Measurements from ENCODE around the gene CBLIF. TPM values are rescaled to one million over a fixed set of nuclear protein-coding genes. Genes with fewer than 3 reads are reported as not detected.

The CBLIF gene
- total RNA-seq, 2 donors from 2014 or later = not detected

DNA sequence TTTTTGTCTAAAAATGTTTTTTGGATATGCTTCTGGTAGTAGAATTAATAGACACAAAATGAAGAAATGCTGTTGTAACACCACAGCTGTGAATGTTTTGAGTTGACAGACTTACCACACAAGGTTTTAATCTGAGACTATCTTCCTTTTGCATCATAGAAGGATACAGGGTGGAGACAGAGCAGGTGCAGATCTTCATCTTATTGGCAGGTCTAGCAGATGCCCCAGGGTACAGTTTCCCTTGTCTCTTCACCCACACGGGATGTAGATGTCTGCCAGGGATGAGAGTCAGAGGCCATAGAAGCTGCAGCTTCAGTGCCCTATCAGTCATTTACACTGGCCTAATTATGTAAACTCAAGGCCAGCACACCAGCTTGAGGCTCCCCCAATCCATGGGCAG, 34.3 kb upstream of the CBLIF start:
- Histone ChIP-seq H3K27me3 (replicated peaks; ENCODE audit: insufficient read depth) (no peaks in the 10 kb centered on the region), H3K27ac (no peak overlapping the region), H3K36me3 (no peaks in the 10 kb centered on the region), H3K4me3 (no peak overlapping the region), H3K4me1 (replicated peaks) (no peaks in the 10 kb centered on the region), H3K9me3 (no peaks in the 10 kb centered on the region)
- TF ChIP-seq POLR2A (IDR thresholded peaks at IDR 0.05) (no peak), POLR2AphosphoS5 (IDR thresholded peaks at IDR 0.05) (no peak)
- TF ChIP-seq, protein P1, sequence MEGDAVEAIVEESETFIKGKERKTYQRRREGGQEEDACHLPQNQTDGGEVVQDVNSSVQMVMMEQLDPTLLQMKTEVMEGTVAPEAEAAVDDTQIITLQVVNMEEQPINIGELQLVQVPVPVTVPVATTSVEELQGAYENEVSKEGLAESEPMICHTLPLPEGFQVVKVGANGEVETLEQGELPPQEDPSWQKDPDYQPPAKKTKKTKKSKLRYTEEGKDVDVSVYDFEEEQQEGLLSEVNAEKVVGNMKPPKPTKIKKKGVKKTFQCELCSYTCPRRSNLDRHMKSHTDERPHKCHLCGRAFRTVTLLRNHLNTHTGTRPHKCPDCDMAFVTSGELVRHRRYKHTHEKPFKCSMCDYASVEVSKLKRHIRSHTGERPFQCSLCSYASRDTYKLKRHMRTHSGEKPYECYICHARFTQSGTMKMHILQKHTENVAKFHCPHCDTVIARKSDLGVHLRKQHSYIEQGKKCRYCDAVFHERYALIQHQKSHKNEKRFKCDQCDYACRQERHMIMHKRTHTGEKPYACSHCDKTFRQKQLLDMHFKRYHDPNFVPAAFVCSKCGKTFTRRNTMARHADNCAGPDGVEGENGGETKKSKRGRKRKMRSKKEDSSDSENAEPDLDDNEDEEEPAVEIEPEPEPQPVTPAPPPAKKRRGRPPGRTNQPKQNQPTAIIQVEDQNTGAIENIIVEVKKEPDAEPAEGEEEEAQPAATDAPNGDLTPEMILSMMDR (IDR thresholded peaks at IDR 0.05) = no peak
- no peak for DNase-seq (ENCODE audit: low spot score)
- 54% methylated on average over 1 of the region's 1 CpG for WGBS
- intact Hi-C loops (cut with DNase I) = no loop called here

DNA sequence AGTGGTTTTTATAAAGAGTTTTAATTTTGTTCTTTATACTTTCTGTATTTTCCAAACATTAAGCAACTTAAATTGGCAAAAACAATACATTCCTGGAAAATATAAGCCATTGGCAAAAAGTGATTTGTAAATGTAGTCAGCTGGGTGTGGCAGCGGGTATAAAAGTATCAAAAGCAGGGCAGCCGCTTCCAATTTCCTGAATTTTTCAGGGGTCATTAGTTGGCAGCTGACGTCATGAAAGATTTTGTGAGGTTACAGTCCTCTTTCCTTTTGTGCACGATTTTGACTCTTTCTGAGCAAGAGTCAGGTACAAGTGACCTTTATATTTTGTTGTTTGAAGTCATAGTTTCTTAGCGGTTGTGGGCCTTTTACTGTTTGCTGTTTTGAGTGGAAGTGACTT, 33.3 kb upstream of the CBLIF start, which contains the start of gene OOSP3:
Gene OOSP3 (plus strand): TSS at position 208 of the 400 bp plus-strand sequence. CDS start 27 bp downstream, at position 235.
- DNase-seq (ENCODE audit: low spot score) = no peak
- no peaks in the 10 kb centered on the region for H3K27me3 ChIP-seq (replicated peaks; ENCODE audit: insufficient read depth)
- H3K27ac ChIP-seq = no peak within 1 kb of the TSS
- no peaks in the 10 kb centered on the region for H3K4me1 ChIP-seq (replicated peaks)
- H3K9me3 ChIP-seq = no peaks in the 10 kb centered on the region
- intact Hi-C loops (cut with DNase I) = no loop called here
- no peak for TF ChIP-seq POLR2A (IDR thresholded peaks at IDR 0.05)
- no peak within 1 kb of the TSS for H3K4me3 ChIP-seq
- no peaks in the 10 kb centered on the region for H3K36me3 ChIP-seq
- 70% methylated on average over 5 of the region's 5 CpGs for WGBS

DNA sequence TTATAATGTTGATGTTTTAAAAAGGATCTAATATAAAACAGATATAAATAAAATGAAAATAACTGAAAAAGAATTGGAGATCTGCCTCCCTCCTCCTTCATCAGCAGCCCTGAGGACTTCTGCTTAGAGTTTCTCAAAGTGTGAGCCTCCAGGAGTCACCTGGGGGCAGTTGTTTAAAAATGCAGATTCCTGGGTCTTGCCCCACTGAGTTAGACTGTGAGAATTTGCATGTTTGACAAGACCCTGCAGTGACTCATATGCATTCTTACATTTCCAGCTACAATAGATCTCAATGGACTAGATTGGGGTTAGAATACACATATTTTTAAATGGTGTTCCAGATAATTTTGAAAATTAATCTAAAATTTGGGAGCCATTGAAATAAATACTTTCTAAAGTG, 32.5 kb upstream of the CBLIF start:
- TF ChIP-seq, protein P1 (IDR thresholded peaks at IDR 0.05) = no peak
- TF ChIP-seq POLR2A (IDR thresholded peaks at IDR 0.05) (no peak), POLR2AphosphoS5 (IDR thresholded peaks at IDR 0.05) (no peak)
- Histone ChIP-seq H3K4me1 (replicated peaks) (no peaks in the 10 kb centered on the region), H3K4me3 (no peak overlapping the region), H3K27me3 (replicated peaks; ENCODE audit: insufficient read depth) (no peaks in the 10 kb centered on the region), H3K27ac (no peak overlapping the region), H3K36me3 (no peaks in the 10 kb centered on the region), H3K9me3 (no peaks in the 10 kb centered on the region)
- no peak for DNase-seq (ENCODE audit: low spot score)
- intact Hi-C loops (cut with DNase I) = no loop called here

DNA sequence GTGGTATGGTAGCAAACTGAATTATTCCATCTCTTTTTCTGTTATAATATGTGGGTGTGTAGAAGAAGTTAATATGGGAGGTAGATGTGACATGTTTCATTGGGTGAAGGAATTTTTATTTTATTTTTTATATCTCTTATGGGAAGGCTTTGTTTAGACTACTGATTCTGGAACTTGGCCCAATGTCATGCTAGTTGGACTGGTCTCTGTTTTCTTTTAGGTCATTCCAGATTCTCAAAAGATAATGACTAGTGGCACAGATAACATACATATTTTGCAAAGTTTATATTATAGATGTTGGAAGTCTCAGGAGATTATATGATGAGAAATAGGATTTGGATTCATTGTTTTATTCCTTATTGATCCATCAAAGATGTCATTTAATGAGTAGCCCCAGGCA, 32.0 kb upstream of the CBLIF start:
- TF ChIP-seq, protein P1 (IDR thresholded peaks at IDR 0.05) = no peak
- TF ChIP-seq POLR2A (IDR thresholded peaks at IDR 0.05) (no peak), POLR2AphosphoS5 (IDR thresholded peaks at IDR 0.05) (no peak)
- Histone ChIP-seq H3K36me3 (no peaks in the 10 kb centered on the region), H3K4me3 (no peak overlapping the region), H3K27ac (no peak overlapping the region), H3K4me1 (replicated peaks) (no peaks in the 10 kb centered on the region), H3K9me3 (no peaks in the 10 kb centered on the region), H3K27me3 (replicated peaks; ENCODE audit: insufficient read depth) (no peaks in the 10 kb centered on the region)
- intact Hi-C loops (cut with DNase I) = no loop called here
- no peak for DNase-seq (ENCODE audit: low spot score)

DNA sequence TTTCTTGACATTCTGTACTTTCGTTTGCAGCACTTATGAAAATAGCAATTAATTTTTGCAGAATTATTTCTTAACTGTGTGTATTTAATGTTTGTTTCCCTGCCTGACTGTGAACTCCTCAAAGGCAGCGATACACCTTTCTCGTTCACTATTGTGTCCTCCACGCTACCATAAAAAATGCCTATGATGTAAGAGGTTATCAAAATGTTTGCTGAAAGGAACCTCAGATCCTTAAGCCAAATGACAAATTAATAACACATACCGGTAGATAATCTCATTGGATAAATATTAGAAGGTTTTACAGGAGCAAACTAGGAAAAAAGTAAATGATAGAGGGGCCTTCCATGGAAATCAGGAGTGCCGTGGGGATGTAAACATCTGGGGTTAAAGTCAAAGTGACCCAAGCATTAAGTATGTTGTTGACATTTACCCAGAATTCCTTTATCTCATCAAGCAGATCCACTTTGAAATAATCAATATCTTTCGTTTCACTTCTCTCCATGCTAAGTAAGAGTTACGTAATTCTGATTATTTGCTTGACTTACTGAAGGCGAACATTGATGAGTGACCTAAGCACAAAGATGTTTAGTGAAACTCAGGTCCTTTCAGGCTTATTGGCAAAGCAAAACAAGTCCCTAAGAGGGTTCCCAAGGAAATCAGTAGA, 30.7 kb upstream of the CBLIF start:
- Histone ChIP-seq H3K36me3 (no peaks in the 10 kb centered on the region), H3K27me3 (replicated peaks; ENCODE audit: insufficient read depth) (no peaks in the 10 kb centered on the region), H3K27ac (no peak overlapping the region), H3K4me1 (replicated peaks) (no peaks in the 10 kb centered on the region), H3K4me3 (no peak overlapping the region), H3K9me3 (no peaks in the 10 kb centered on the region)
- DNase-seq (ENCODE audit: low spot score) = no peak
- intact Hi-C loops (cut with DNase I) = no loop called here
- WGBS = 79% methylated on average over 9 of the region's 9 CpGs
- TF ChIP-seq POLR2AphosphoS5 (IDR thresholded peaks at IDR 0.05) (no peak), POLR2A (IDR thresholded peaks at IDR 0.05) (no peak)
- TF ChIP-seq, protein P1 (IDR thresholded peaks at IDR 0.05) = no peak
